ENCODE results near the gene CEBPB.

The CEBPB gene

GRCh38 chr20:50231854-50232253 lies 41.2 kb downstream of the CEBPB start:
- no peak for DNase-seq

GRCh38 chr20:50232651-50233324 lies 42.2 kb downstream of the CEBPB start:
- no peak for DNase-seq

GRCh38 chr20:50233325-50234212 lies 42.9 kb downstream of the CEBPB start:
- no peak for DNase-seq

- DNase-seq = no peak
Observed at GRCh38 chr20:50234288-50234687, 43.7 kb downstream of the CEBPB start.

GRCh38 chr20:50237349-50237748 lies 46.7 kb downstream of the CEBPB start:
- no peak for DNase-seq

- no peak for DNase-seq
Observed at GRCh38 chr20:50238081-50238800, 47.6 kb downstream of the CEBPB start.

GRCh38 chr20:50240092-50240491 lies 49.5 kb downstream of the CEBPB start:
- no peak for DNase-seq

GRCh38 chr20:50242178-50242514 lies 51.5 kb downstream of the CEBPB start:
- no peak for DNase-seq
